HUES48 (cell line): ENCODE measurements around the gene CSNK1A1.
"Not testable (repeated sequence)": the region's sequence is repeated elsewhere in the genome, so short reads cannot be mapped to it uniquely, and the experiment has no call there.

ENCODE experiments used
- H3K27ac ChIP-seq: one replicate; pipeline ENCODE4 v1.7.0; 2013; ENCODE audit warnings: low read depth, low read length, inconsistent platforms
- H3K27me3 ChIP-seq: 2 replicates; pipeline ENCODE4 v1.6.1; 2013; ENCODE audit warnings: mild to moderate bottlenecking, low read length; ENCODE audit not compliant: control insufficient read depth, insufficient read depth
- H3K36me3 ChIP-seq: 2 replicates; pipeline ENCODE4 v1.6.1; 2013; ENCODE audit warnings: low read length; ENCODE audit not compliant: control insufficient read depth, insufficient read depth
- H3K4me1 ChIP-seq: 2 replicates; pipeline ENCODE4 v1.6.1; 2013; ENCODE audit warnings: mild to moderate bottlenecking, low read length; ENCODE audit not compliant: control insufficient read depth, insufficient read depth
- H3K4me3 ChIP-seq: 2 replicates; pipeline ENCODE4 v1.5.1; 2013; ENCODE audit warnings: mild to moderate bottlenecking, low read depth, low read length
- H3K9ac ChIP-seq: 2 replicates; pipeline ENCODE4 v1.6.1; 2013; ENCODE audit warnings: mild to moderate bottlenecking, low read depth, low read length, moderate library complexity
- H3K9me3 ChIP-seq: 2 replicates; pipeline ENCODE4 v1.6.1; 2013; ENCODE audit warnings: low read length; ENCODE audit not compliant: control insufficient read depth, insufficient read depth

Gene CSNK1A1

DNA sequence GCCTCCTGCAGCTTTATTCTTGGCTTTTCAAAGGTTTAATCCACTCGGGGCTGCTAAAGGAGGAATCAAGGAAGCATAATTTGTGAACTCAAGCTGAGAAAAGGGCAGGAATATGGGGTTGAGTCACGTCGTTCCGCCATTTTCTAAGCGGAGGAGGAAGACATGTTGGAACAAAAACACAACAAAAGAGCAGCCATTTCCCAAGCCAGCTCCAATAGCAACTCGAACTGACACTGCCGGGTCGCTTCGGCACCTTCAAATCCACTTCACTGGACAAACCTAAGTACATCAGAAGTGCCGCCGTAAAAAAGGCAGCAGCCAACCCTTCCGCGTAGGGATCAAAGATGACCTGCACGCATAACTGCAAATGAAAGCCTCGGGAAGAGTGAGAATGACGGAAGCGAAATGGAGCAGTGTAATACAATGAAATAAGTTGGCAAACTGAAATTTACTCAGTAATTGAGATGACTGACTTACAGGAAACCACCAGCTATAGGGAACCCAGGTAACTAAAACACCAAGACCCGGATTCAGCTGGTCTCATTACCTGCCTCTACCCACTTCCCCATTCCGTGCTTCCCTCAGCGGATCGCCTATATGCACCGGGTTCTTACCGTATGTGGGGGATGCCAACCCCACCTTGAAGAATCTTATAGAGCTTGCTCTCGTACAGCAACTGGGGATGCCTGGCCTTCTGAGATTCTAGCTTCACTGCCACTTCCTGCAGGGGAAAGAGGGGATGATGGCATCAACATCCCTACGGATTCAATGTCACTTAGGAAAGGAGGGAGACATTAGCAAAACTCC, 1.6 kb downstream of the CSNK1A1 start:
- Histone ChIP-seq H3K27ac (peak overlapping the region; percentile 100), H3K9ac (peak overlapping the region; percentile 96), H3K27me3 (no peaks in the 10 kb centered on the region), H3K36me3 (peaks cover 45% of the 10 kb centered on the region), H3K4me1 (peaks cover 24% of the 10 kb centered on the region), H3K9me3 (no peaks in the 10 kb centered on the region), H3K4me3 (peak overlapping the region; percentile 100)

DNA sequence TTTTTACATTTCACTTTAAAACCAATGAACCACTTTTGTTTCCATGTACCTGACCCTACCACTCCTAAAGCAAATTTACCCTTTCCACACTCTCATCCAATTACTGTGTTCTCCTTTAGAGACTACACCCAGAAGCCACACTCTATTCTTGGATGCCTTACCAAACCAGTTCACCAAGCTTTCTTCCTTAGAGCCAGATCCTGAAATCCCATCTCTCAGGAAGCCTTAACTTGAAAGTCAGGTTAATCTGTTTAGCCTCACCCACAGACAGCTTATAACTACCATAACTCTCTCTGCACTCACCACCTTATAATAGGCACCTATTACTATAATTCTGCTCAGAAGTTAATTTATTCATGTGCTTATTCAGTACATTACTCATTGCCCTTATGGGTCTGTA, 4.3 kb downstream of the CSNK1A1 start:
- no peak overlapping the region; the same call in 1 of the 2 replicates for H3K4me3 ChIP-seq
- no peaks in the 10 kb centered on the region for H3K9me3 ChIP-seq
- peak overlapping the region; percentile 8 for H3K27ac ChIP-seq
- no peaks in the 10 kb centered on the region for H3K27me3 ChIP-seq
- peaks cover 22% of the 10 kb centered on the region; the same call in 1 of the 2 replicates for H3K4me1 ChIP-seq
- H3K36me3 ChIP-seq = peaks cover 66% of the 10 kb centered on the region
- H3K9ac ChIP-seq = no peak overlapping the region

DNA sequence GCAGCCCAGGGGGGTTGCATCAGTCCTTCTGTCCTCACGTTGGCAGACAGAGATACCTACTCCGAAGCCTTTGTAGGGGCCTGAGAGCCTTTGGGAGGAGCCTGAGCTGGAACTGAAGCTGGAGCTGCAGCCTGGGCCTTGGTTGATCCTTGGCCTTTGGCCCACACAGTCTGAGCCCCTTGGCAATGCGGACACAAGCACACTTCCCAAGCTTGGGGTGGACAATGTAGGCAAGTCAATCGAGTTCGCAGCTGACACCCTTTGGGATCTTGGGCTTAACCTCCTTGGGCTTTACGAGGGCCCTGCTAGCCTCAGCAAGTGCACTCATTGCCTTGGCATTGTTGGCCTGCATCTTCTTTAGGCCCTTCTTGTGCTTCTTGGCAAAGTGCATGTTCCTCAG, 5.9 kb downstream of the CSNK1A1 start:
- Histone ChIP-seq H3K9me3 (no peaks in the 10 kb centered on the region), H3K4me3 (no peak overlapping the region), H3K4me1 (peaks cover 22% of the 10 kb centered on the region; the same call in 1 of the 2 replicates), H3K27ac (peak overlapping the region; percentile 14), H3K27me3 (no peaks in the 10 kb centered on the region), H3K9ac (no peak overlapping the region), H3K36me3 (peaks cover 78% of the 10 kb centered on the region)

DNA sequence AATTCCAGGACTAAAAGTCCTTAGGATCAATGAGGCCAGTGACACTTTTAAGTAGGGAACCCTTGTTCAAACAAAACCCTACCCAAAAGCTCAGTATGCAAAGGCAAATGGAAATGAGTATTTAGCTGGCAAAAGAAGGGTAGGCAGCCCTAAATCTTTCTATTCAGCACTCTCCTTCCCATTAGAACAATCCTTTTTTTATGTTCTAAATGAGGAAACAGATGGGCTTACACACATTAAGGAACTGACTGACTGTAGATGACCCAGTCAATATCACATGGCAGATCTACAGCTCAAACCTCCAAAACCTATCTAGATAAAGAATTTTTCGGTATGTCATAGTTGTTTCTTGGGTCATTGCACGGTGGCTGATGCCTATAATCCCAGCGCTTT, 7.2 kb downstream of the CSNK1A1 start:
- peaks cover 83% of the 10 kb centered on the region for H3K36me3 ChIP-seq
- no peaks in the 10 kb centered on the region for H3K9me3 ChIP-seq
- H3K9ac ChIP-seq = no peak overlapping the region
- H3K27me3 ChIP-seq = no peaks in the 10 kb centered on the region
- H3K4me1 ChIP-seq = peaks cover 22% of the 10 kb centered on the region; the same call in 1 of the 2 replicates
- H3K4me3 ChIP-seq = no peak overlapping the region
- H3K27ac ChIP-seq = no peak overlapping the region

DNA sequence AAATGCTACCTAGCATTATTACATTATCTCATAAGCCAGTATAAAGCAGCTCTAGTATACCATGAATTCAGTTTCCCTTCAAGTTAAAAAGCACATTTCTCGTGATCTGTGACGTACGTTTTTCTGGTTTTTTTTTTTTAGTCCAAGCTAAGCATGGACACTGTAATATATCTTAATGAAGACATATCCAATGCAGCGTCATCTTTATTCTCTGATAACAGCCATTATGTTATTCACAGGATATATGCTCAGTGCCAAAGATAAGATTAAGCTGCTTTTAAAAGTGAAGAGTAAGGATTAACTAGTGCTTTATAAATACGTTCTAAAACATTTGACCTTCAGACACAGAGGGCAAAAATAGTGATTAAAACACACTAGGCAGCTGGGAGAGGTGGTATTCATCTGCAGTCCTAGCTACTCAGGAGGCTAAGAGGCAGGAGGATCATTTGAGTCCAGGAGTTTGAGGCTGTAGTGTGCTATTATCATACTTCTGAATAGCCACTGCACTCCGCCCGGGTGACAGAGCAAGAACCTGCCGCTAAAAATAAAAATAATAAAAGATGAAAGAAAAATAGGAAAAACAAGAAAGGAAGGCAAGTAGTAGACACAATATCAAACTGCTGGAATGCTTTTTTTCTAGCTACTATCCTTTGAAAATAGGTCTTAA, 7.7 kb downstream of the CSNK1A1 start:
- H3K27ac ChIP-seq = no peak overlapping the region
- H3K4me1 ChIP-seq = peaks cover 18% of the 10 kb centered on the region; the same call in 1 of the 2 replicates
- no peak overlapping the region for H3K9ac ChIP-seq
- H3K9me3 ChIP-seq = no peaks in the 10 kb centered on the region
- H3K27me3 ChIP-seq = no peaks in the 10 kb centered on the region
- H3K4me3 ChIP-seq = no peak overlapping the region
- peaks cover 80% of the 10 kb centered on the region for H3K36me3 ChIP-seq

DNA sequence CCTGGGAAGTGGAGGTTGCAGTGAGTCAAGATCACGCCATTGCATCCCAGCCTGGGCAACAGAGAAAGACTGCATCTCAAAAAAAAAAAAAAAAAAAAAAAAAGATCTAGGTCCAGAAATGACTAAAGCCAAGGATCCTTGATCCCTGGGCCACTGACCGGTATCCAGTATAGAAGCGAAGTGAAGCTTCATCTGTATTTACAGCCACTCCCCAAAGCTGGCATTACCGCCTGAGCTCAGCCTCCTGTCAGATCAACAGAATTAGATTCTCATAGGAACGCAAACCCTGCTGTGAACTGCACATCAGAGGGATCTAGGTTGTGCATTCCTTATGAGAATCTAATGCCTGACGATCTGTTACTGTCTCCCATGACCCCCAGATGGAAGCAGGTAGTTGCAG, 9.3 kb downstream of the CSNK1A1 start:
- H3K9me3 ChIP-seq = no peaks in the 10 kb centered on the region
- H3K9ac ChIP-seq = no peak overlapping the region
- no peak overlapping the region for H3K27ac ChIP-seq
- H3K36me3 ChIP-seq = peaks cover 69% of the 10 kb centered on the region
- peaks cover 13% of the 10 kb centered on the region; the same call in 1 of the 2 replicates for H3K4me1 ChIP-seq
- no peaks in the 10 kb centered on the region for H3K27me3 ChIP-seq
- H3K4me3 ChIP-seq = no peak overlapping the region

DNA sequence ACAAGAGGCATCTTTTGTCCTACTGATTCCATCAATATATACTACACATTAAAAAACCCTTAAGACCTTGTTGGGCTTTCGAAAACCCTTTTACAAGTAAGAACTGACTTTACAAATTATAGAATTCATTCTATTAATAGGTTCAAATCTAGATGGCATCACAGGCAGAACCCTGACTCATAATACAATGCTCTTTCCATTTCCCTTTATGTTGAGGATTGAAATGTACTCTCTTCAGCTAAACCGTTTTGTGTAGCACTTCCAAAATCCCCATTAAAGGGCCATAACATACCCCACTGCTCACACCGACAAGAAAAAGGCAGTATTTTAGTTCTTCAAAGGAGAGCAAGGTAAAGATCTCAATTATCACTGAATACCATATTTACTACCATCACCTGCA, 11.2 kb downstream of the CSNK1A1 start:
- Histone ChIP-seq H3K4me3 (no peak overlapping the region), H3K36me3 (peaks cover 60% of the 10 kb centered on the region), H3K27me3 (no peaks in the 10 kb centered on the region), H3K9ac (no peak overlapping the region), H3K9me3 (no peaks in the 10 kb centered on the region), H3K4me1 (0 out of 2 replicates have a peak, but pooled peaks cover 9% of the 10 kb centered on the region), H3K27ac (no peak overlapping the region)

DNA sequence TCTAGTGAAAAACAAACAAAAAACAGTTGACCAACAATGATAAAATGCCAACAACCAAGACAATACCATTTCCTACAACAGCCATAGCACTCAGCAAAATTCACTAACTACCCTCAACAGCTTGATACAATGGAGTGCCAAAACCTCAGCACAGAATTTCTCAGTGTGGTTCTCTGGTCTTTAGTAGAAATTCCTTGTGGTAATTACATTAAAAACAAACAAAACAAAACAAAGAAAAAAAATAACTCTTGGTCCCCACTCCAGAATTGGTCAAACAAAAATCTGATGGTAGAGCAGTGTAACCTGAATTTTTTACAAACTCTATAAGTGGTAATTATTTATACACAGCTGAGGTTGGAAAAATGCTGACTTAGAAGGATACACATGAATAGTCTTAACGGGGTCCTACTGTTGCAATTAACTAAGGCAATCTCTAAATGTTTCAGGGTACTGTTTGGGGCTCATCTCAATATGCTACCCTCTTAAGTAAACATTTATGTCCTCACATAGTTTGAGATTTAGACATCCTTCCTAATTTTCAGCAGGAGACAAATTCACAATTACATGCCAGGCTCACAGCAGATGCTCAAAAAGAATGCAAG, 13.8 kb downstream of the CSNK1A1 start:
- Histone ChIP-seq H3K4me1 (peaks cover 9% of the 10 kb centered on the region; the same call in 1 of the 2 replicates), H3K4me3 (no peak overlapping the region), H3K36me3 (peaks cover 52% of the 10 kb centered on the region), H3K9ac (no peak overlapping the region), H3K27ac (no peak overlapping the region), H3K27me3 (no peaks in the 10 kb centered on the region), H3K9me3 (no peaks in the 10 kb centered on the region)

DNA sequence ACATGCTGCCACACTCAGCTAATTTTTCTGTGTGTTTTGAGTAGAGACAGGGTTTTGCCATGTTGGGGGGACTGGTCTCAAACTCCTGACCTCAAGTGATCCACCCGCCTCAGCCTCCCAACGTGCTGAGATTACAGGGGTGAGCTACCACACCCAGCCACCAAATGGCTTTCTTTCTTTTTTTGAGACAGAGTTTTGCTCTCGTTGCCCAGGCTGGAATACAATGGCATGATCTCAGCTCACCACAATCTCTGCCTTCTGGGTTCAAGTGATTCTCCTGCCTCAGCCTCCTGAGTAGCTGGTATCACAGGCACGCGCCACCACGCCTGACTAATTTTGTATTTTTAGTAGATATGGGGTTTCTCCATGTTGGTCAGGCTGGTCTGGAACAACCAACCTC, 15.5 kb downstream of the CSNK1A1 start:
- H3K27ac ChIP-seq, H3K4me3 ChIP-seq, H3K9me3 ChIP-seq, H3K9ac ChIP-seq, H3K4me1 ChIP-seq, H3K27me3 ChIP-seq: not testable (repeated sequence)
- H3K36me3 ChIP-seq = peaks cover 46% of the 10 kb centered on the region

DNA sequence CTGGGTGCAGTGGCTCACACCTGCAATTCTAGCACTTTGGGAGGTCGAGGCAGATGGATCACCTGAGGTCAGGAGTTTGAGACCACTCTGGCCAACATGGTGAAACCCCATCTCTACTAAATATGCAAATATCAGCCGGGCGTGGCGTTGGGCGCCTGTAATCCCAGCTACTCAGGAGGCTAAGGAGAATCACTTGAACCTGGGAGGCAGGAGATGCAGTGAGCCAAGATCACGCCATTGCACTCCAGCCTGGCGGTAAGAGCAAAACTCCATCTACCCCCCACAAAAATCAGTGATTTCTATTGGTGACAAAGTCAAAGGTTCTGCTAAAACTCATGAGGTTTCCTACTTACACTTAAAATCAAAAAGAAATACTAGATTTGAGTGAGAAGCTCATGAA, 18.8 kb downstream of the CSNK1A1 start:
- H3K9ac ChIP-seq = no peak overlapping the region
- H3K27me3 ChIP-seq = no peaks in the 10 kb centered on the region
- H3K36me3 ChIP-seq = peaks cover 30% of the 10 kb centered on the region

DNA sequence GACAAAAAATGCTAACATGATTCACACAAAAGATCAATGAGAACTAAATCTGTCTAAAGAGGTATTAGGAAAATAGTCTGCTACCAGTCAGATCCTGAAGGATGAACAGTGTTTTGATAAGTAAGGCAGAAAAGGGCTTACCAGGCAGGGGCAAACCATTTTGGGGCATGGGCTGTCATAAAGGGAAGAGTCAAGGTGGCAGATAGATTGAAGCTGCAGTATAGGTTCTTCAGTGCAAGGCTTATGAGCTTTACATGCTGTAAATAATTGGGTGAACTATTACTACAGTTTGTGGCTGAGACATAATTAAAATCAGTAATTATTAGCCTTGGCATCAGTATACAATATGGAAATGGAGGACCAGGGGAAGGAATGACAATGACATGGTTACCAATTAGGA, 21.8 kb downstream of the CSNK1A1 start:
- no peak overlapping the region for H3K27ac ChIP-seq
- H3K4me1 ChIP-seq = peaks cover 33% of the 10 kb centered on the region
- H3K4me3 ChIP-seq = no peak overlapping the region
- no peaks in the 10 kb centered on the region for H3K27me3 ChIP-seq
- no peaks in the 10 kb centered on the region for H3K9me3 ChIP-seq
- H3K36me3 ChIP-seq = peaks cover 32% of the 10 kb centered on the region
- H3K9ac ChIP-seq = no peak overlapping the region

More for the DNA sequence above, 18.8 kb downstream of the CSNK1A1 start:
- Histone ChIP-seq H3K9me3 (no peaks in the 10 kb centered on the region), H3K27ac (no peak overlapping the region), H3K4me3 (no peak overlapping the region), H3K4me1 (peaks cover 38% of the 10 kb centered on the region)
